Raji (cell line): ENCODE results near the gene LGR4.

ENCODE experiments used
- POLR2A ChIP-seq: IDR thresholded peaks from 2 replicates; pipeline ENCODE4 v1.6.1; 2011; ENCODE audit warnings: low read depth, low read length, control low read depth; ENCODE audit not compliant: insufficient read depth

LGR4 gene

DNA sequence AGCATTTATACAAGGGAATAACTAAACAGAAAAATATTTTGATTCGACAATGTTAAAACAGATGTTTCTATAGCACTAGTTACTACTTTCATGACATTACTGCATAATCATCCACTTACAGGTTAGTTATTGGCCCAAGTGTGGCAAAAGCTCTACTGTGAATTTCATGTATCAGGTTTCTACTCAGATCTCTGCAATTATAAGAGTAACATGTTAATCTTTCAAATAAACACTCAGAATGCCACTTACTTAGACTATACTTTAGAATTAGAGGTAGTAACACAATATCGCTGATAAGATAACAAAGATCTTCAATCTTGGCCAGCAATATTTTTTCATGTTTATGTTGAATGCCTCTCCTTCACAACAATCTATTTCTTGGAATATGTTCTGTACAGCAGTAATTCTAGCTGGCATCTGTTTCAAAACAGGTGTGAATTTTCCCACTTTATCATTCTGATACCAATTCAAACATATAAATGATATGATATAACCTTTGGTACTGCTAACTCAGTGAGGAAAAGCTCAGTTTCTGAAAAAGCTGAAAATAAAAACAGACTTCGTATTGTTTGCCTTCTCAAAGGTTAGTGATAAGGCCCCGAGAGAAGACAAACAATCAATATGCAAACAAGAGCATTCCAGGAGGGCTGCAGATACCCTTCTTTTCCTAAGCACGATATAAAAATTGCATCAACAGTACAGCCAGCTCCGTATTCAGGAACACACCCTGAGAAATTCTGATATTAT is 98.6 kb downstream of the LGR4 start:
- no peak for TF ChIP-seq POLR2A

- no peak for TF ChIP-seq POLR2A
These were observed 99.2 kb downstream of the LGR4 start for GRCh38 chr11:27373392-27373791.

DNA sequence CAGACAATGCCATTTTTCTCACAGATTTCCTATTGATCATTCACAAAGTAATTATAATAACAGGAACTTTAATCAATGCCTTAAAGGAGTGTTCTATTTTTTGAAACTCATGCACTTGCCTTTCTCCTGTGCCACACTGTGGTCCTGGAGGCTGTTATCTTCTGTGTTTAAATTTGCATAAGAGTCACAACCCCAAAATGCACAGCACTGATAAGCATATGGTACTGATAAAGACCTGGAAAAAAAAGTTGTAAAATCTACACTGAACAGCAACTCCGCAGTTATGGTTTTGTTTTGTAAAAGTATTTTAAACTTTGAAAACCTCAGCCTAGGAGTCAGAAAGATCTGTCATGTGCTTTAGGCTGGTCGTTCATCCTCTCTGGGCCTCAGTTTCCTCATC is 100.4 kb downstream of the LGR4 start:
- TF ChIP-seq POLR2A, result no peak

- no peak for TF ChIP-seq POLR2A
These were observed 101.1 kb downstream of the LGR4 start for GRCh38 chr11:27371489-27371888.

- no peak for TF ChIP-seq POLR2A
These were observed 102.2 kb downstream of the LGR4 start for GRCh38 chr11:27370374-27370773.

GRCh38 chr11:27367881-27368280 is 104.7 kb downstream of the LGR4 start:
- TF ChIP-seq POLR2A, result no peak

DNA sequence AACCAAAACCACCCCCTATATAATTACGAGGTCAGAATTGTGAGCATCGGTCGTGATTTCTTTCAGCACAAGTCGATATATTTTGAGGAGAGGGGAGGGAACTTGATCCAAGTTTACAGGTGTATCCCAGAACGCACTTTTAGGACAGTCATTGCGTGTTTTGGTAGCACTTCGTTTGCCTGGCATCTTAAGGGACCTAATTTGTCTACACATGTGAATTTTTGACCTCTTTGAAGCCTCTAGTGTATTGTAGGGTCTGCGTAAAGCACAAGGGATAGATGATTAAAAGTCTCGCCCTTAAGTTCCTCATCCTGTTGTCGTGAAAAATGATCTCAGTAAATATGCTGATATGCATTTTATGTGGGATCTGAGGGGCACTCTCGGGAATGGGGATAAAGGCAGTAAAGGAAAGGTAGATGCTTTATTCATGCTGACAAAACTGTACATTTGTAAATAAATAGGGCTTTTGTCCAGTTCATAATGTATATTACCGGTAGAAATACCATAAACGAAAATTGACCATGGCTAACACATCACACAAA is 108.9 kb downstream of the LGR4 start:
- no peak for TF ChIP-seq POLR2A

DNA sequence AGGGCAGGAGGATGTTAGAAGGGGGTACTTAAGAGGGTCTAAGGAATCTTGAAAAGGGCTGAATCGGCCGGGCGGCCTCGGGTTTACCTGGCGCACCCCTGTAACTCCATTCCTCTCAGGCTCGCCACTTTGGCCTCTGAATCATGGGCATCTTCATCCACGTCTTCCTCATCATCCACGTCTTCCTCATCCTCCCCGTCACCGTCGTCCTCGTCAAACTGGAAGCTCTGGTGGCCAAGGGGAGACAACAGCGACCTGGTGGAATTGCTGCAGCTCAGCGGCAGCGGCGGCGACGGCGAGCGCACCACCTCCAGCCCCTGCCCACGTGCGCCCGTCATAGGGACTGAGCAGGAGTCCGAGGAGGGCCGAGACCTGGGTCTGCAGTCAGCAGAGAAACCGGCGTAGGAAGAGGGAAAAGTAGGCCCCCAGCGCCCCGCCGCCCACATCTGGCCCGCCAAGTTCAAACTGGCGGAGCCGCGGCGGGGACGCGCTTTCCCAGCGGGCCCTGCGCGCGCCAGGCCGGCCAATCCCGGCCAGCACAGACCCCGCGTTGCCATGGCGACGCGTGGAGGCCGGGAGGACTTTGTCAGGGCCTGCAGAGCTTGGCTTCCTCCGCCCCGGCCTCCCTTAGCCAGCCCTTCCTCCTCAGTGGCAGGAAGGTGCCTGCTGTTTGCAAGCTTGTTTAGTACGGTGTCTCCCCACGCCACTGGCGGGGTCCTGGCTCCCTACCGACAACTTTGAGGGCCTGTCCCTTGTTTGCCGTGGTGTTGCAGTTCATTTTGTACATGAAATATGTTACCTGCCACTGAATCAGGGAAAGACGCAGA is 109.6 kb downstream of the LGR4 start, which contains the start of gene CCDC34:
Gene CCDC34, minus strand, starts transcription at position 467 of the 827 bp plus-strand sequence. Its CDS starts 21 bp downstream, at position 446.
- TF ChIP-seq POLR2A, result peak; percentile 82

DNA sequence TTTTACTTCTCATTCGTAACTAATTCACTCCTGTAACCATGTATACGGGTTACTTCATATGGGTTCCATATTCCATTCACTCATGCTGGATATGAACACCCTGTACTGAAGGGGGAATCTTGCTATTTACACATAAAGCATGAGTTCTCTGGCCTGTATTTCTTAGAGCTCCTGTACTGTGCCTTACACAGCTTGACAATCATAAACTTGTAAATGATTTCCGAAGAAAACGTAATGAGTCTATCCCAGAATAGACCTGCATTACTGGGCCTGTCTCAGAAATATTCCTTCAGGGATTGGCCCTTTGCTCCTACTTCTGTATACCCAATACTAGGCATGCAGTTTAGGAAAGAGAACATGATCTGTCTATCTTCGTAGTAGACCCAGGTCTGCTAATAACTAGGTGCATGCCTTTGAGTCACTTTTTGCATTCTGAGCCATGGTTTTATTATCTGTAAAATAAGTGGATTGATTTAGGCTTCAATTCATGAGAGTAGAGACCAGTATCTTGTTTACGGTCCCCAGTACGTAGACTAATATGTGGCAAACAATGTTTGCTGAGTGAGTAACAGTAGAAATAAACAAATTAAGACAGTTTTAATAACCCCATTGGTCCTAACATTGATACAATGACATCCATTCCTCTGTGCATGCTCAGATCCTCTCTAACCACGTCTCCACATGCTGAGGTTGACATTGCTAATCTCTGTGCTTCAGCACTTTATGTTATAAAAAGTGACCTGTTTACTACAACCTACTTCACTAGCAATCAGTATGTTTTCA is 110.8 kb downstream of the LGR4 start:
- no peak for TF ChIP-seq POLR2A

DNA sequence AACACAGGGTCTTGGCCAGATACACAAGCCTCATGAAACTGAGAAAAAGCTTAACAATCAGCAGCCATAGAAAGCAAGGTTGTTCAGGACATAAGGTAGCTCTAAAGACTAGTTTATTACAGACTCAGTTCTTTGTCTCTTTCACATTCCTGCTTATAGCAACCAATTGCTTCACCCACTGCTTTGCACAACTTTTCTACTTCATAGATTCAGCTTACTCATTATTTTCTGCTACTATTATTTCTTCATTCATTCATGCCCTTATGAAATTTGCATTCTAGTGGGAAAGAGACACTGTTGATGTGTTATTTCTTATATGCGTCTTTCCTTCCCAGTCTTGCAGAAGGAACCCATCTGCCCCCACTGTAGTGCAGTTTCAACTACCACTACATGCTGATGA is 114.3 kb downstream of the LGR4 start:
- TF ChIP-seq POLR2A, result no peak

DNA sequence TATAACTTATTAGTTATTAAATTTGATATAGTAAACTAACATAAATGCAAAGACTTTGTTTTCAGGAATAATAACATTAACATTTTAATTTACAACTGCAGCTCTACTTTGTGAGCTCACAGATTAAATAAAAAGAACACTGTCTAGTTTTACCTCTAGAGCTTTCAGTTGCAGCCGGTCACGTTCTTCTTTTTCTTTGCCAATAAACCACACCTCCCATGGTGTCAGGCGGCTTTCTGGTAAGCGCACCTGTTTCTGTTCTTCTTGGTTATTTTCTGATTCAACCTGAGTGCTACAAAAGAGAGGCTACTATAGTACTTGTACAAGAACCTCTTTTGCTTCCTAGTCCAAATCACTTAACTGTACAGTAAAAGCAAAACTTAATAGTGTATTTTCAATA is 115.3 kb downstream of the LGR4 start:
- no peak for TF ChIP-seq POLR2A

DNA sequence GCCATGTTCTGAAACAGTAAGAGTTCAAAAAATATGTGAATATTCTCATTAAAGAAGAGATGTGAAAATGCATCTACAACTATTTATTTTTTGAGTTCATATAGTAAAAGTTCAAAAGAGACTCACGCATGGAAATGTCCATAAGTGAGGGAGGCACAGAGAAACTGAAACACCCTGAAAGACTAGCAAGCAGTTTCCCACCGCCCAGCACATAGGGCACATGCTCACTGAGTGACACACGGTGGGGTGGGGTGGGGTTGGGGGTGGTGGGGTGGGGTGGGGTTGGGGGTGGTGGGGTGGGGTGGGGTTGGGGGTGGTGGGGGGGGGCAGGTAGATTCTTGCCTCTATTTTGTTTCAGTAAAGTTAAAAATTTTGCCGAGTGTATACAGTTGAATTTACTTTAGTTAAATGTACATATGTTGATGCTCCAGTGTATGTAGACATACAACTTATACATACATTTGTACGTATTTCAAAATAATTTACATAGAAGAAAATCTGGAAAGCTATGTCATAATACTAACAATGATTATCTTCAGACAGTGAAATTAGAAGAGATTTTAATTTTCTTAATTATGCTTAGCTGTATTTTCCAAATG is 115.9 kb downstream of the LGR4 start:
- TF ChIP-seq POLR2A, result no peak

DNA sequence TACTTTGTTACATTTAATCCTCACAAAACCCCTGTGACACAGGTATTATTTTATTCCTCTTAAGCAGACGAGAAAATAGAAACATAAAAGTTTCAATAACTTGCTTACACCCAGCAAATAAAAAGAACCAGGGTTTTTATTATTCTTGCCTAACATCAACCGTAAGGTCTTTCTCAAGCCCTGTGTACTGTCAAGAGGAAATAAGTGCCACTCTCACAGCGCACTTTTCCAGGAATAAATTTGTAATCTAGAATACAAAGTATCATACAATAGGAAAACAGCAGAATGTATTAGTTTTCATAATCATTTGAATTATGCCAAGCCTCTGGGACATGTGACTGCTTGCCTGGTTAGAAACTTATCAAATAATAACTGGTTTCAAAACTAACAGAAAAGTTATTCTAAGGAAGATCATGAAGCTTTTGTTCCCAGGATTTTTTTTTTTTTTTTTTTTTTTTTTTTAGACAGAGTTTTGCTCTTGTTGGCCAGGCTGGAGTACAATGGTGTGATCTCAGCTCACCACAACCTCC is 117.0 kb downstream of the LGR4 start:
- no peak for TF ChIP-seq POLR2A

GRCh38 chr11:27354359-27354965 is 118.1 kb downstream of the LGR4 start:
- no peak for TF ChIP-seq POLR2A
